Central memory CD4-positive, alpha-beta T cell (primary cell): ENCODE results near the gene FTO.

Experiments
- DNase-seq: peaks from one replicate; pipeline ENCODE4 v3.0.0; 2022

Gene FTO

GRCh38 chr16:53908731-53909130 is 204.8 kb downstream of the FTO start:
- no peak for DNase-seq

DNA sequence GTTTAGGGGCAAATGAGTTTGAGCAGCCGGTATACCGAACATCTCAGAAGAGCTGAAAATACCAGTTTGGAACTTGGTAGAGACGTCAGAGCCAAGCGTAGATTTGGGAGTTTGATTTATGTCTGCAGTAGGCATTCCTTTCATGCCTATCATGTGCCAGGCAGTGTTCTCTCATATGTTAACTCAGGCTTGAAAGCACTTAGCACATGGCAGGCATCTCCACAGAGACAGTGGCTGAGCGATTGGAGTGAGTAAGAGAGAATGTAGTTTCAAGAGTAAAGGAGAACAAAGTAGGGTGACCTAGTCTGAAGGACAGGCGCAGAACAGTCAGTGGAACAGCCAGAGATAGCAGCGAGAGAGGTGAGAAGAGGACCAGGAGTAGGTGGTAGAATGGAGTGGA is 207.0 kb downstream of the FTO start:
- DNase-seq = no peak

DNA sequence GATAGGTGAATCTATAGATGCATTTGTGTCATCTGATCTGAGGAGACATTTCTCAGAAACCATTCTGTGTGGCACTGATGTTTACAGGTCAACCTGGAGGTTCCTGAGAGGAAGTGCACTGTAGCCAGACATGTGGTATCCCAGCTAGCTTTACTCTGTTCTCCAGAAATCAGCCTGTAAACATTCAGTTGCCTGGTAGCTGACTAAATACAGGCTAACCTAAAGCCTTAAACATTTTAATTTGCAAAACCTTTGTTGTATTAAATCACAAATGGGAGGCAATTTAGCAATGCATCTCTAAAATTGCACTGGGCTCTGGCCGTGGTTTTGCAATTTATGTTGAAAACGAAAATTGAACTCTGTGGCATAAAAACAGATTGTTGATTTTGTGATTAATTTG is 207.6 kb downstream of the FTO start:
- peak; percentile 7 for DNase-seq

- peak; percentile 57 for DNase-seq
Measured at GRCh38 chr16:53912155-53912554, 208.2 kb downstream of the FTO start.

DNA sequence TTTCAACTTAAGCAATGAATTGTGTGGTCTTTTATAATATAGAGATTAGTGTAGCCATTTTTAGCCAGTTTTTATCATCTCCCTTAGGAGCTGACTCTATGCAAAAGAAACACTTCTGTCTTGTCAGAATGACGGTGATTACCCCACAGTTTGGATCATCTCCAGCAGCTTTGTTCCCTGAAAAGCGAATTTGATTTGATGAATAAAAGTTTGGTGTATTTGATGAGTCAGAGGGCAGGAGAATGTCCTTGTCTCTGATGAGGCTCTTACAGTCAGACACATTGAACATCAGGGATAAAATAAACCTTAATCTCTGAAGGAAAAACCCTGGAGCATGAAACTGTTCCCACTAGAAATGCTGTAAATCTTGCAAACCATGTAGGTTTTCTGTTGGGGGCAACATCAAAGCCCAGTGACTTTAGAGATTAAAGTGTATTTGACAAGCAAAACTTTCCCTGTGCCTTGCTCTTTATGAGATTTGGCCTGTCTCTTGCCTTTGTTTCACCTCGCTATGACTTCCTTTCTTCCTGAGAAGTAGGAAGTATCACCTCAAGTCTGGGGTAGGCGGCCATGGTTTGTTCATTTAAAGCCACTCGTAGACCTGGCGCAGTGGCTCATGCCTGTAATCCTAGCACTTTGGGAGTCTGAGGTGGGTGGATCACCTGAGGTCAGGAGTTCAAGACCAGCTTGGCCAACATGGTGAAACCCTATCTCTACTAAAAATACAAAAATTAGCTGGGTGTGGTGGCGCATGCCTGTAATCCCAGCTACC is 209.3 kb downstream of the FTO start:
- no peak for DNase-seq

GRCh38 chr16:53913920-53914319 is 210.0 kb downstream of the FTO start:
- no peak for DNase-seq

- DNase-seq = no peak
Measured at GRCh38 chr16:53914736-53915135, 210.8 kb downstream of the FTO start.

DNA sequence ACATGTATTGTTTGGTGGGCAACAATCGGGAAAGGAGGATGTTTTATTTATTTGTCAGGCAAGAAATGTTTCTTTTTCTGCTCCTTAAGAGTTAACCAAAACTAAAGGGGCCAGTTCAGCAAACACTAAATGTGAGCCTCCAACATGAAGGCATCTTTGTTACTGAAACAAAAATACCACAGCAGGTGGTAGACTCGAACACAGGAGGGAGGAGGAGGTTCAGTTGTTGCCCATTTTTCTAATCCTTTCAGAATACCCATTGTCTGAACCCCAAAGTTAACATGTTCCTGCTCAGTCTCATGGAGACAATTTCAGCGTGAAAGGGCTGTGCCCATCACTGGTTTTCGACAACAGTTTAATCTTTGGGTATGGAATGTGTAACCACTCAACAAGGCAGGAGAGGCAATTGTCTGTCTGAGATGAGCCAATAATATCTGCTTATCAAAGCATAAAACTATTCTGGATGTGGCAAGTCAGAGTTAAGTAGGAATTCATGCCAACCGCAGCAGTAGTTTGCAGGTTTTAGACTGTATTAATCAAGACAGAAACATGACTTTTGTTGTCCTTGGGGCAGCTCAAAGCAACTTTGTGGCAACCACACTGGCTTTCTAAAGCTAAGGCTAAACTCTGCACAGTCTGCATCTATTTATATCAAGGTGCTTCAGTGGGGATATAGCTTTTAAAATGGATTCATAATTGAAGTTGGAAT is 211.7 kb downstream of the FTO start:
- no peak for DNase-seq

DNA sequence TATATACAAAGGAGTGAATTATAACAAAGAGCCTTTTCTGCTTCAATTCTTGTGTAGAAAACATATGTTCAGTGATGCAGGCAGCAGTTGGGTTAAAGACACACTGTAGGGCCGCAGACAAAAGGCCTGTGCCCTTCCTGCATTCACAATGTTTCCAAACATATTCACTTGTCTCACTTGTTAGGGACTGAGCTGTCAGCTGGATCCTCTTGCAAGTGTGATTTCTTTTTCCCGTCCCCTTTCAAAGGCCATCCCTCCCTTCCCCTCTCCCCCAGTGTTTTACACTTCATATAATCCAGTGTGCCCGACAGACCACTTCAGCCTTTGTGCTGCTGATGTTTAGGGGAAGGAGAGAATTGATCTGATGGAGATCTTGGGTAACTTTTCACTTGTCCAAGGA is 217.0 kb downstream of the FTO start:
- no peak for DNase-seq

DNA sequence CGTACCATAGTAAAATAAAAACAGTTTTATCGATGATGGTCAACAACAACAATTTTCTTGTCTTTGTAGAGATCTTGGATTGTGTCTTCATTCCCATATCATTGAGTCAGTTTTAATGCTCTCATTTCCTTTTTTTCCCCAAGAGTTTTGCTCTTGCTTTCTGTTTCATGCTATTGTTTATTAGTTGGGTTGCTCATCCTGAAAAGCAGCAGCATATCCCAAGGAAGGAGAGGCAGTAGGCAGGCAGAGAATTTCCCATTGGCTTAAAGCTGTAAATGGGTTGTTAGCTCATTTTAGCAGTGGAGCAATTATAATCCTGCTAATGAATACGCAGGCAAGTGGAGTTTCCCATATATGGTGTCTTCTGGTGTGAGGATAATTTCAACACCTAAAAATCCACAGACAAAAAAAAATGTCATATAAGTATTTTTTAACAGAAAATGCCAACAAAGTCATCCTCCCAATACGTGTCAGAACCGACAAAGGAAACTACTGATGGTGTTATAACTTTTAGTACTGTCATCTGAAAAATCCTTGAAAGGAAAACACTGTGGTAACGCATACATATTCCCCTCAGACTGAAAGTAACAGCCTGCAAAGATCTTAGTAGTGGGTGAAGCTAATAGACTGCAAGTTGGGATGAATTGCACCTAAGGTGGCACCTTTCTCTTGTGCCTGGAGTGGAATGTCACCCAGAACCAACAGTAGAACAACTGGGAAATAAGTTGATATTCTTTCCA is 218.3 kb downstream of the FTO start:
- no peak for DNase-seq

DNA sequence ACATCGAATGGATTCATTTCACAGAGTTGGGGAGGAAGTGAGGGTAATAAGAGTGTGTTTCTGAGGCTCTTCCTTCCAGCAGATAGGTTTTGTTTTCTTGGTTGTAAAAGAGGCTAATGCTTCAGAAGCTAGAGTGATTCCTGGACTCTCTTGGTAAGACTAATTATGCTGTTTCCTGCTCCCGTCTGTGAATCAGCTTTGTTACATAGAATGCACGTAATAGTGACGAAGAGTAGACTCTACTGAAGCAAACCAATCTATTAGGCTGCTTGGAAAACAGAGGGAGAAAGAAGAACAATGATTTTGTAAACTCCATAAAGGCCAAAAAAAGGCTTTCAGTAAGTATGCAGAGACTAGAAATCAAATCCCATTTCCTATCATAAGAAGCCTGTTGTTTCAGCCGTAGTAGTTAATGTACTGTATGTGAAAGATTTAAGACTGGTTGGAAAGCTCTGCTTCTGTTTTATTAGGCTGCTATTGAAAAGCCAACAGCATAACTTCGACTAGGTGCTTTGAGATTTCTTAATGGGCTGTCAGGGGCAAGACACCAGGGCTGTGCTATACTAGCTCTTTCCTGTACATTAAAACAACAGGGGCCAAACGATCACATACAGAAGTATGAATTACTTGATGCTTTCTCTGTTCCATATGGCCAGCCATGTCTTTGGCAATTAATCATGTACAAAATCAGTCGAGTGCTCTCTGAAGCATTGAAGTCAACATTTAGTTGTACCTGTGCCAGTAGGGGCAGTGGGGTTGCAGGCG is 219.0 kb downstream of the FTO start:
- DNase-seq = no peak

DNA sequence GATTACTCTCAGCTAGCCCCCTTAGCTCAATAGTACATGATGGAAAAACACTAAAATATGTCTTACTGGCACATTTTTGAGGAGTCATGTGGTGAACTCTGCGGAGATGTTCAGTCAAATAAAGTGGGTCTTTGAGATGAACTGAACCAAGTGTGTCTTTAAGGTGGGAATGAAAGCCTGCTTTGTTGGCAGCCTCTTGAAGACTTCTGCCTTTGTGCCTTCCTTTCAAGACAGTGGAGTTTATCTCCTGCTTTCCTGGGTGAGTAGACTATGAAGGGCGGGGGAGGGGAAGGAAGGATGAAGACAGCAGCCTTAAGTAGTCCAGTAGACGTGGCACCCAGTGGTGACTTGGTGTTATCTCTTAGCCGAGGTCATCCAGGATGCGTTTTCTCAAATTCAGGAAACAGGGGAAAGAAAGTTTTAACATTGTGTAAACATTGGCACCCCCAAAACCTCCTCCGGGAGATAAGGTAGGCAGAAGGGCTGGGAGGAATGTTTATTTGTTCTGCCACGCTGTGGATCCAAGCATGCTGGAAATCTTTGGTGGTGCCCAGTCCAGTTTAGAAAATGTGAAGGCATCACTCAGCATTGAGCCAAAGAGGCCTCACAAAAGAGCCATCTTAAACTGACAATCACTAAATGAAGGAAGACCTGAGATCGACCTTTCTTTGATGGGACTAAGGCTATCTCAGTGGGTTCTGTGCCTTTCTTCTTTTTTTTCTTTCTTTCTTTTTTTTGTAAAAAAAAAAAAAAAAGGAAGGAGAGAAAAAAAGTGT is 220.6 kb downstream of the FTO start:
- DNase-seq = no peak

- no peak for DNase-seq
Measured at GRCh38 chr16:53925107-53925410, 221.1 kb downstream of the FTO start.

GRCh38 chr16:53925526-53925925 is 221.6 kb downstream of the FTO start:
- no peak for DNase-seq

DNA sequence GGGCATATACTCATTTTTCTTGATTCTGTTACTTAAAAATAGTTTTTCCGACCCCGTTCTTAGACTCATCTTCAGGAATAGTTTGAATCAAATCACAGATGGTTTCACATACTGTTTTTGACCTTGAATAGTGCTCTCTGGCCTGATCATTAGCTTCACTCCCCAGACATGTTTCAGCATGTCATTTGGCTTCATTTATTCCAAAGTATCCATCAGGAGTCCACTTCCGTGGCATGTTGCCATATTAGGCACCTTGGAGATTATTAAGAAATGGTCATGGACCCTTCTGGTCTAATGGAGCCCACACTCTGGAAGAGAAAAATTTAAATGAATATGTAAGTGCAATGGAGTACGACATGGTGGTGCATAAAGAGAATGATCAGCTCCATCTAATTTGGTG is 222.3 kb downstream of the FTO start:
- DNase-seq = no peak

- DNase-seq = no peak
Measured at GRCh38 chr16:53932975-53933374, 229.0 kb downstream of the FTO start.

- DNase-seq = no peak
Measured at GRCh38 chr16:53933407-53933806, 229.5 kb downstream of the FTO start.

- no peak for DNase-seq
Measured at GRCh38 chr16:53936052-53936451, 232.1 kb downstream of the FTO start.

GRCh38 chr16:53936529-53936928 is 232.6 kb downstream of the FTO start:
- no peak for DNase-seq

DNA sequence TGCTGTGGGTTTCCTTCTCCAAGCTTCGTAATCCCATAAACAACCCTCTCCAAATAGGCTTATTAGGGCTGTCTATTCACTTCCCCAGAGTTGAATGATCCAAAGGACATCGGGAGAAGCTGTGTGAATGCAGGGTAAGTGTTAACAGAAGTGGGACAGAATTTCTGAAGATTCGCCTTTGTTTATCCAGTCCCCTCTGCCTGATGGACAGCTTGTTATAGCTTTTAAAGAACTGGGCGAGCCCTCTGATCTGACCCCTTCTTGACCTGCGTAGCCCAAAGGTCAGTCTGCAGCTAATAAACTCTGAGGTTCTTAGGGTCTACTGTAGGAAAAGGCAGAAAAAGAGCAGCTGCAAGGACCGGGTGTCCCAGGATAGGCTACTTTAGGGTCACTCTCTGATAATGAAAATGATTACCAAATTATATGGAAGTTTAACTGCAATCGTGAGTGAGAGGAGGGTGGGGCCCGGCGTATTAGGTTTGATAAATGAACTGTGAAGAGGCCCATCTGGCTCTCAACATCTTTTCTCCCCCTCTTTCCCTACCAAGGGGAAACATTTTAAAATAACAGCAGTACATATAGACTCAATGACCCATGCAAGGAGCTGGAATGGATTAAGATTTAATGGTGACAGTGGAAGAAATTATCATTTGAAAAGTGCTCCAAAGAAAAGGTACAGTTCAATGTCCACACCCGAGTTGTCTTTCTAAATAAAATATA is 233.4 kb downstream of the FTO start:
- no peak for DNase-seq

GRCh38 chr16:53944025-53944424 is 240.1 kb downstream of the FTO start:
- no peak for DNase-seq

GRCh38 chr16:53945996-53946395 is 242.0 kb downstream of the FTO start:
- no peak for DNase-seq
